Testis (tissue), 3 donors: ENCODE data around the gene TTLL10. TPM values are rescaled to one million over a fixed set of nuclear protein-coding genes. Genes with fewer than 3 reads are reported as not detected.

Experiments used
- DNase-seq: peaks from one replicate; pipeline ENCODE4 v3.0.0-alpha.2; 2019
- H3K27ac ChIP-seq, 2 donors: fragments of 200-600 bp; sonication (generic); one replicate each; pipeline ENCODE4 v1.5.1; 2019
- H3K27me3 ChIP-seq: fragments of 200-600 bp; sonication (generic); one replicate; pipeline ENCODE4 v1.5.1; 2019
- H3K36me3 ChIP-seq: fragments of 200-600 bp; sonication (generic); one replicate; pipeline ENCODE4 v1.5.1; 2017; ENCODE audit warnings: low read depth; ENCODE audit errors: missing control alignments
- H3K4me1 ChIP-seq: fragments of 200-600 bp; sonication (generic); one replicate; pipeline ENCODE4 v1.5.1; 2019
- H3K4me3 ChIP-seq, 2 donors: fragments of 200-600 bp; sonication (generic); one replicate each; pipeline ENCODE4 v1.5.1; 2017 to 2019
- H3K9me3 ChIP-seq: fragments of 200-600 bp; sonication (generic); one replicate; pipeline ENCODE4 v1.5.1; 2017
- CTCF ChIP-seq, 3 experiments: fragments of 450-650 bp in 2 of 3; fragments of 200-600 bp in 1 of 3; sonication (generic) in 1 of 3; IDR thresholded peaks; one replicate each; pipeline ENCODE4 v1.5.1; 2016 to 2019; ENCODE audit warnings: antibody characterized with exemption in 3 of 3, mild to moderate bottlenecking in 2 of 3, moderate library complexity in 1 of 3
- POLR2A ChIP-seq: fragments of 450-650 bp; IDR thresholded peaks from one replicate; pipeline ENCODE4 v1.6.1; 2017; ENCODE audit warnings: antibody characterized with exemption, mild to moderate bottlenecking, moderate library complexity
- WGBS, 2 donors: methylation state at CpG; one replicate each; pipeline ENCODE4 v1.1.5; 2018; 5-methylcytosine and 5-hydroxymethylcytosine counted together
- intact Hi-C: fragments of 100-400 bp; cut with DNase I; formaldehyde crosslinking; loops from one replicate; pipeline ENCODE4 v1.15.1; 2023; ENCODE audit warnings: low total_unique reads
- polyA plus RNA-seq: library from polyadenylated mRNA; stranded (reverse); fragments of 350-450 nt; fragmentation: Illumina TruSeq; extraction: RNeasy Lipid Tissue Mini Kit (QIAGEN cat#74804); gene quantifications from one replicate; pipeline ENCODE4 v1.2.3, GENCODE V29; 2014; ENCODE audit warnings: low read depth, low replicate concordance; ENCODE audit not compliant: insufficient read depth
- total RNA-seq, 2 donors: library from RNA; depleted of rRNA; stranded (reverse); fragments of >200 nt; gene quantifications; one replicate each; pipeline ENCODE4 v1.2.3, GENCODE V29; 2016

TTLL10 gene
- total and polyA plus RNA-seq, 3 donors from 2014 or later, result 20.4 to 58.0 (median 44.9) TPM

DNA sequence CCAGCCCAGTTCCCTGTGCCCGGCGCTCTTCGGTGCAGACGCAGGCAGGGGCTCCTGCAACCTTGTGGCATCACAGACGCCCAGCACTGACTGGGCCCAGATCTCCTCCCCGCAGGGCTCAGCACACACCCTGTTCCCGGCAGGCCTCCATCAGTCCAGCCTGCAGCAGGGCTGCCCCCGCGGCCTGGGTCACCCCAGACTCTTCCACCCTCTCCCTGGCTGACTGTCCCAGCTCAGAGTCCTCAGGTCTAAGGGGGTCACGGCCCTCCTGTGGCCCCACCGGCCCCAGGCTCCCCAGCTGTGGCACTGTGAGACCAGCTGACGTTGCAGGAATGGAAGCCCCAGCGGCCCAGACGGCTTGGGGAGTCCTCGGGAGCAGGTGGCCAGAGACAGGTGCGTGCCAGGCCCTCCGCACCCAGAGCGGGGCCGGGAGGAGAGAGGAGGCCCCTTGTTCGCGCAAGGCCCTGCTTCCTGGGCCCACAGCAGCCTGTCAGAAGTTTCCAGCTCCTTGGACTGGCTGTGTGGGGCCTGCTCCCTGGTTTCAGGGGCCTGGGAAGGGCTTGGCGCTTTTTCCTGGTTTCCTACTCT, 62.6 kb downstream of the TTLL10 start:
- intact Hi-C loops, result no loop called here
- 81 to 86% methylated on average over 11 to 21 of the region's 22 CpGs for WGBS, 2 donors
- H3K4me3 ChIP-seq, result no peak overlapping the region
- no peak for DNase-seq
- H3K9me3 ChIP-seq, result no peaks in the 10 kb centered on the region
- no peaks in the 10 kb centered on the region for H3K36me3 ChIP-seq
- TF ChIP-seq CTCF (IDR thresholded peaks at IDR 0.05), result no peak
- no peak for TF ChIP-seq POLR2A
- no peaks in the 10 kb centered on the region for H3K4me1 ChIP-seq
- H3K27ac ChIP-seq, result no peak overlapping the region
- H3K27me3 ChIP-seq, result no peaks in the 10 kb centered on the region

DNA sequence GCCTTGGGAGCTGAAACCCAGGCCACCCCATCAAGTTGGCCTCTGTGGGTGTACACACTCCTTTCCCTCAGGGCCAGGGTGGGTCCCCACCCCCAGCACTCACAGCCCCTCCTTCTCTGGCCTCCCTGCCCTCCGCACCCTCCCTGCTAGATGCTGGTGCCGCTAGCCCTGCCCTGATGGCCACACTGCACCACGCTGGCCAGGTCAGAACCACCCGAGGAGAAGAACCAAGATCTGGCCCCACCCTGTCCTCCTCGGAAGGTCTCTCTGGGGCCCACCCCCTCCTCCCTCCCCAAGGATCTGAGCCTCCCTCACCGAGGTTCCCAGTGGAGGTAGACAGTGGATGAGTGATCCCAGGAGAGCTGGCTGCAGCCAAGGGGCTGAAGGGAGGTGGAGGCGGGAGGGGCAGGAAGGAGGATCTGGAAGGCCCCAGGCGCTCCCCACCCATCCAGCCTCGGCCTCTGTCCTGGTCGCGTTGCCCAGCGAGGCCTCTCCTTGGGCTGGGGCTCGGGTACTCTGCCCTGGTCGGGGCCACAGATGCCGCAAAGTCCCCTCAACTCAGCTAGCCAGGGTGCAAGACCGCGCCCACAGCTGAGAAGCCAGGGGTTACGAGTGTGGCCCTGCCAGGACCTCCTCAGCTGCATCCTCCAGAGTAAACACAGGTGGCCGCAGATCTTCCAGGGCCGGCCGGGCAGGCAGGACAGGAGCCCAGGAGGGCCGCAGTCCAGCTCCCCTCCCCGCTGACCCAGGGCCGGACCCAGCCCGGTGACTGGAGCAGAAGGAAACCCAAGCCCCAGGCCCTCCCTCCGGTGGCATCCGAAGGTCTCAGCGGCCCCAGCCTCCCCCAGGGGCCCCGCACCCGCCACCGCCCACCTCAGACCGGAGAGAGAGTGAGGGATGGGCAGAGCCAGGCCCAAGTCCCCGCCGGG, 63.5 kb downstream of the TTLL10 start:
- 48 to 64% methylated on average over 12 to 32 of the region's 34 CpGs for WGBS, 2 donors
- Histone ChIP-seq H3K36me3 (no peaks in the 10 kb centered on the region), H3K27me3 (no peaks in the 10 kb centered on the region), H3K9me3 (no peaks in the 10 kb centered on the region), H3K4me1 (no peaks in the 10 kb centered on the region), H3K4me3 (no peak overlapping the region), H3K27ac (no peak overlapping the region)
- DNase-seq, result no peak
- intact Hi-C loops, result no loop called here
- TF ChIP-seq CTCF (IDR thresholded peaks at IDR 0.05), result no peak
- TF ChIP-seq POLR2A, result no peak

DNA sequence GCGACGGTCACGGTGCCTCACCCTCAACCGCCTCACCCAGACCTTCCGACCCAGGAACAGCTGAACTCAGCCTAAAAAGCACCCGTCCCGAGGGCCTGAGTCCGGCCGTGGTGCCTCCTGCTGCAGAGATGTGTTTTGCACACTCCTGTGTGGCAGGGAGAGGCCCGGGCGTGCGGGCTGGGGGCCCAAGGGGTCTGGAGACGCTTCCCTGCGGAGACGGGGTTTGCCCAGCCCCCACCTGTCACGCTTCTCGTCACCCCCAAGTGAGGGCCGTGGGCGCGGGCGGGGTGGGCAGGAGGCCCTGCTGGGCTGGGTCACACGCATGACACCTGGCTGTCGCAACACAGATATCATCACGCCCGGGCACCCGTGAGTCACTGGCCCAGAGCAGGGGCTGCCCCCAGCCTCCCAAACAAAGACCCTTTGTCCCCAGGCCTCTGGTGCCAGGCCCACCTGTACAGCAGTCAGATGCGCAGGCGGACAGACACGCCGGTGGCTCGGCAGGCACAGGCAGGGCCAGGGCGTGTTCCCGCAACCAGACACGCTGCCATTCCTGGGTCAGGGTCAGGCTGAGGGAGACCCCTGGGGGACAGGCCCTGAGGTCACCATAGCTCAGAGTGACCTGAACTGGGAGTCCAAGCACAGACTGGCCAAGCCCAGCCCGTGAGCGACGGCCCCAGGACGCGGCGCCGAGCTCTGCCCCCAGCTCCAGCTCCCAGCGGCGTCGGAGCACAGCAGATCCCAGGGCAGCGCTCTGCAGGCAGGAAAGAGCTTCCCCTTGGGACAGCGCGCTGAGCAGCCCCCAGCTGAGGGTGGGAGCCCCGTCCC, 64.4 kb downstream of the TTLL10 start:
- Histone ChIP-seq H3K27me3 (no peaks in the 10 kb centered on the region), H3K9me3 (no peaks in the 10 kb centered on the region), H3K4me3 (no peak overlapping the region), H3K27ac (no peak overlapping the region), H3K4me1 (no peaks in the 10 kb centered on the region), H3K36me3 (no peaks in the 10 kb centered on the region)
- no peak for DNase-seq
- intact Hi-C loops, result no loop called here
- 54 to 77% methylated on average over 10 to 47 of the region's 48 CpGs for WGBS, 2 donors
- TF ChIP-seq CTCF (IDR thresholded peaks at IDR 0.05), result no peak
- TF ChIP-seq POLR2A, result no peak

- DNase-seq, result no peak
- H3K36me3 ChIP-seq, result no peaks in the 10 kb centered on the region
- intact Hi-C loops, result no loop called here
- H3K4me3 ChIP-seq, result no peak overlapping the region
- no peak for TF ChIP-seq CTCF (IDR thresholded peaks at IDR 0.05)
- no peak for TF ChIP-seq POLR2A
- H3K27ac ChIP-seq, result no peak overlapping the region
- H3K9me3 ChIP-seq, result no peaks in the 10 kb centered on the region
- H3K27me3 ChIP-seq, result no peaks in the 10 kb centered on the region
- WGBS, 2 donors, result 73 to 81% methylated on average over 9 to 15 of the region's 19 CpGs
- no peaks in the 10 kb centered on the region for H3K4me1 ChIP-seq
Observed at GRCh38 chr1:1238702-1239178, 65.1 kb downstream of the TTLL10 start.
